Activated naive CD4-positive, alpha-beta T cell treated with anti-CD3 and anti-CD28 coated beads, Interleukin-2, amount 10 ng/mL, durations not matched to agents 7 days and 5 days (primary cell): ENCODE measurements around the gene ANKRD55.
"Not testable (repeated sequence)": the region's sequence is repeated elsewhere in the genome, so short reads cannot be mapped to it uniquely, and the experiment has no call there.

Source experiments
- CTCF ChIA-PET: fragments of 350-600 bp; sonication (Branson Sonifier 250); formaldehyde crosslinking; loops from one replicate; lab custom pipeline; 2021; ENCODE audit warnings: antibody characterized with exemption; lab: Charles Lee
- DNase-seq: peaks from one replicate; pipeline ENCODE4 v3.0.0-alpha.2; 2020
- H3K27ac Mint-ChIP-seq: one replicate; pipeline ENCODE4 v1.8.0; 2021; ENCODE audit warnings: mild to moderate bottlenecking, moderate library complexity, mixed read lengths
- H3K27me3 Mint-ChIP-seq: one replicate; pipeline ENCODE4 v1.8.0; 2021; ENCODE audit warnings: mild to moderate bottlenecking, mixed read lengths
- H3K36me3 Mint-ChIP-seq: one replicate; pipeline ENCODE4 v1.8.0; 2021; ENCODE audit warnings: mixed read lengths
- H3K4me1 Mint-ChIP-seq: one replicate; pipeline ENCODE4 v1.8.0; 2021; ENCODE audit warnings: mixed read lengths
- H3K4me3 Mint-ChIP-seq: one replicate; pipeline ENCODE4 v1.8.0; 2021; ENCODE audit warnings: mild to moderate bottlenecking, moderate library complexity, mixed read lengths
- H3K9me3 Mint-ChIP-seq: one replicate; pipeline ENCODE4 v1.8.0; 2021; ENCODE audit warnings: mixed read lengths

ANKRD55 gene

GRCh38 chr5:56102889-56103288 lies 130.2 kb downstream of the ANKRD55 start:
- H3K9me3 Mint-ChIP-seq, result no peaks in the 10 kb centered on the region
- CTCF ChIA-PET, result interaction anchor here (0.8 to 2.0 kb wide), 6 partner anchors 26 to 112 kb away, joined by 3 to 9 read pairs (median 4); no protein-coding TSS in a partner anchor
- no peaks in the 10 kb centered on the region for H3K27me3 Mint-ChIP-seq
- H3K4me1 Mint-ChIP-seq, result peaks cover 96% of the 10 kb centered on the region
- DNase-seq, result no peak
- H3K36me3 Mint-ChIP-seq, result peaks cover 44% of the 10 kb centered on the region
- H3K27ac Mint-ChIP-seq, result peak overlapping the region; percentile 96
- H3K4me3 Mint-ChIP-seq, result no peak overlapping the region

GRCh38 chr5:56102207-56102606 lies 130.9 kb downstream of the ANKRD55 start:
- CTCF ChIA-PET, result interaction anchor here (0.8 to 2.0 kb wide), 5 partner anchors 27 to 111 kb away, joined by 3 to 9 read pairs (median 5); no protein-coding TSS in a partner anchor
- Mint-ChIP-seq H3K4me3 (peak overlapping the region; percentile 48), H3K4me1 (peaks cover 96% of the 10 kb centered on the region), H3K36me3 (peaks cover 45% of the 10 kb centered on the region), H3K27ac (peak overlapping the region; percentile 96)
- peak; percentile 43 for DNase-seq
- not testable (repeated sequence) for H3K27me3 Mint-ChIP-seq, H3K9me3 Mint-ChIP-seq

- H3K27ac Mint-ChIP-seq, result peak overlapping the region; percentile 96
- H3K36me3 Mint-ChIP-seq, result peaks cover 47% of the 10 kb centered on the region
- peaks cover 95% of the 10 kb centered on the region for H3K4me1 Mint-ChIP-seq
- H3K27me3 Mint-ChIP-seq, result no peaks in the 10 kb centered on the region
- peak overlapping the region; percentile 44 for H3K4me3 Mint-ChIP-seq
- DNase-seq, result no peak
- H3K9me3 Mint-ChIP-seq, result peaks cover 2% of the 10 kb centered on the region
- CTCF ChIA-PET, result interaction anchor here (0.9 to 2.0 kb wide), 5 partner anchors 10 to 118 kb away, joined by 3 to 9 read pairs (median 4); no protein-coding TSS in a partner anchor
Observed at GRCh38 chr5:56101180-56101579, 131.9 kb downstream of the ANKRD55 start.

GRCh38 chr5:56100439-56101176 lies 132.5 kb downstream of the ANKRD55 start:
- peaks cover 47% of the 10 kb centered on the region for H3K36me3 Mint-ChIP-seq
- H3K27ac Mint-ChIP-seq, result peak overlapping the region; percentile 96
- peak; percentile 39 for DNase-seq
- H3K9me3 Mint-ChIP-seq, result peaks cover 2% of the 10 kb centered on the region
- H3K4me1 Mint-ChIP-seq, result peaks cover 94% of the 10 kb centered on the region
- H3K4me3 Mint-ChIP-seq, result peak overlapping the region; percentile 44
- CTCF ChIA-PET, result interaction anchor here (0.7 to 1.6 kb wide), 9 partner anchors 9 to 118 kb away, joined by 3 to 9 read pairs (median 3); no protein-coding TSS in a partner anchor
- H3K27me3 Mint-ChIP-seq, result no peaks in the 10 kb centered on the region

GRCh38 chr5:56099346-56099745 lies 133.8 kb downstream of the ANKRD55 start:
- DNase-seq, result no peak
- peaks cover 46% of the 10 kb centered on the region for H3K36me3 Mint-ChIP-seq
- peak overlapping the region; percentile 96 for H3K27ac Mint-ChIP-seq
- H3K4me3 Mint-ChIP-seq, result no peak overlapping the region
- peaks cover 95% of the 10 kb centered on the region for H3K4me1 Mint-ChIP-seq
- CTCF ChIA-PET, result interaction anchor here (1.2 to 1.6 kb wide), 2 partner anchors 112 to 117 kb away, joined by 3 to 9 read pairs; no protein-coding TSS in a partner anchor
- peaks cover 2% of the 10 kb centered on the region for H3K9me3 Mint-ChIP-seq
- no peaks in the 10 kb centered on the region for H3K27me3 Mint-ChIP-seq

- no peak for DNase-seq
- H3K4me3 Mint-ChIP-seq, result no peak overlapping the region
- peaks cover 92% of the 10 kb centered on the region for H3K4me1 Mint-ChIP-seq
- H3K27ac Mint-ChIP-seq, result peak overlapping the region; percentile 68
- CTCF ChIA-PET, result interaction anchor here (0.7 kb wide), 1 partner anchor 126 kb away, joined by 3 read pairs; no protein-coding TSS in a partner anchor
- peaks cover 2% of the 10 kb centered on the region for H3K9me3 Mint-ChIP-seq
- H3K36me3 Mint-ChIP-seq, result peaks cover 38% of the 10 kb centered on the region
- H3K27me3 Mint-ChIP-seq, result no peaks in the 10 kb centered on the region
Observed at GRCh38 chr5:56097055-56097454, 136.1 kb downstream of the ANKRD55 start.

- Mint-ChIP-seq H3K27ac (peak overlapping the region; percentile 84), H3K27me3 (no peaks in the 10 kb centered on the region), H3K36me3 (peaks cover 34% of the 10 kb centered on the region), H3K4me3 (no peak overlapping the region), H3K9me3 (peaks cover 2% of the 10 kb centered on the region), H3K4me1 (peaks cover 92% of the 10 kb centered on the region)
- no peak for DNase-seq
- CTCF ChIA-PET, result interaction anchor here (0.8 to 1.9 kb wide), 8 partner anchors 39 to 118 kb away, joined by 3 to 8 read pairs (median 4); no protein-coding TSS in a partner anchor
Observed at GRCh38 chr5:56095579-56096102, 137.5 kb downstream of the ANKRD55 start.

GRCh38 chr5:56094579-56095361 lies 138.4 kb downstream of the ANKRD55 start:
- H3K4me3 Mint-ChIP-seq, result no peak overlapping the region
- H3K27me3 Mint-ChIP-seq, result no peaks in the 10 kb centered on the region
- CTCF ChIA-PET, result interaction anchor here (0.8 to 1.9 kb wide), 11 partner anchors 10 to 117 kb away, joined by 3 to 8 read pairs (median 4); no protein-coding TSS in a partner anchor
- peak; percentile 49 for DNase-seq
- H3K9me3 Mint-ChIP-seq, result peaks cover 2% of the 10 kb centered on the region
- H3K36me3 Mint-ChIP-seq, result peaks cover 34% of the 10 kb centered on the region
- peak overlapping the region; percentile 84 for H3K27ac Mint-ChIP-seq
- peaks cover 91% of the 10 kb centered on the region for H3K4me1 Mint-ChIP-seq

- peaks cover 2% of the 10 kb centered on the region for H3K9me3 Mint-ChIP-seq
- no peaks in the 10 kb centered on the region for H3K27me3 Mint-ChIP-seq
- no peak overlapping the region for H3K4me3 Mint-ChIP-seq
- peak overlapping the region; percentile 84 for H3K27ac Mint-ChIP-seq
- no peak for DNase-seq
- H3K36me3 Mint-ChIP-seq, result peaks cover 29% of the 10 kb centered on the region
- CTCF ChIA-PET, result interaction anchor here (0.9 to 1.9 kb wide), 4 partner anchors 9 to 116 kb away, joined by 3 to 8 read pairs (median 5); no protein-coding TSS in a partner anchor
- peaks cover 91% of the 10 kb centered on the region for H3K4me1 Mint-ChIP-seq
Observed at GRCh38 chr5:56093970-56094369, 139.2 kb downstream of the ANKRD55 start.

GRCh38 chr5:56092115-56092514 lies 141.0 kb downstream of the ANKRD55 start:
- Mint-ChIP-seq H3K9me3 (peaks cover 2% of the 10 kb centered on the region), H3K4me3 (peak overlapping the region; percentile 23), H3K27ac (peak overlapping the region; percentile 82), H3K4me1 (peaks cover 76% of the 10 kb centered on the region), H3K36me3 (peaks cover 15% of the 10 kb centered on the region), H3K27me3 (no peaks in the 10 kb centered on the region)
- DNase-seq, result peak; percentile 43
- CTCF ChIA-PET, result interaction anchor here (1.5 kb wide), 1 partner anchor 8 kb away, joined by 3 read pairs; no protein-coding TSS in a partner anchor

- Mint-ChIP-seq H3K4me1 (peaks cover 75% of the 10 kb centered on the region), H3K27me3 (no peaks in the 10 kb centered on the region), H3K27ac (peak overlapping the region; percentile 82), H3K9me3 (peaks cover 2% of the 10 kb centered on the region), H3K36me3 (peaks cover 14% of the 10 kb centered on the region), H3K4me3 (peak overlapping the region; percentile 8)
- CTCF ChIA-PET, result interaction anchor here (1.5 kb wide), 1 partner anchor 9 kb away, joined by 3 read pairs; no protein-coding TSS in a partner anchor
- DNase-seq, result no peak
Observed at GRCh38 chr5:56091664-56092063, 141.5 kb downstream of the ANKRD55 start.

- peaks cover 72% of the 10 kb centered on the region for H3K4me1 Mint-ChIP-seq
- H3K9me3 Mint-ChIP-seq, result no peaks in the 10 kb centered on the region
- no peak overlapping the region for H3K4me3 Mint-ChIP-seq
- CTCF ChIA-PET, result interaction anchor here (1.4 to 2.0 kb wide), 3 partner anchors 10 to 35 kb away, joined by 3 to 6 read pairs (median 5); no protein-coding TSS in a partner anchor
- H3K27ac Mint-ChIP-seq, result peak overlapping the region; percentile 82
- DNase-seq, result no peak
- peaks cover 13% of the 10 kb centered on the region for H3K36me3 Mint-ChIP-seq
- no peaks in the 10 kb centered on the region for H3K27me3 Mint-ChIP-seq
Observed at GRCh38 chr5:56090793-56091460, 142.2 kb downstream of the ANKRD55 start.
